Left hindlimb (tissue), 1 donor: Measurements from ENCODE around the gene FRMD5.

Experiments used
- DNase-seq: peaks from one replicate; pipeline ENCODE4 v3.0.0-alpha.2; 2018

The FRMD5 gene

DNA sequence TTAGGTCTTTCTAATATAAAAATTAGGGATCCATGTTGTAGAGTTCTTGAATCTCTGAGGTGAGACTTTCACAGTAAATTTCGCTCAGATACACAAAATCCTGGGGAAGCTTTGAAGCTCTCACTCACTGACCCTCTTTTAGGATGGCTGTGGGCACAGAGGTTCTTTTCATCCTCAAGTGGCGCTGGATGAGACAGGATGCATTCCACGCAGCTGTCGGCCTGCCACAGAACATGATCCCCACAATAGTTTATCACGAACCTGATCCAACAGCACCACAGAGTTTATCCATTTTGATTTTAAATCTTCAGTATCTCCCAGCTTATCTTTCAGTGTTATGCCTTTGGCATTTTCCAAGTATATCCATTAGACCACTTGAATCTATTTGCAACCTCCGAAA is 276.4 kb downstream of the FRMD5 start:
- DNase-seq: no peak

DNA sequence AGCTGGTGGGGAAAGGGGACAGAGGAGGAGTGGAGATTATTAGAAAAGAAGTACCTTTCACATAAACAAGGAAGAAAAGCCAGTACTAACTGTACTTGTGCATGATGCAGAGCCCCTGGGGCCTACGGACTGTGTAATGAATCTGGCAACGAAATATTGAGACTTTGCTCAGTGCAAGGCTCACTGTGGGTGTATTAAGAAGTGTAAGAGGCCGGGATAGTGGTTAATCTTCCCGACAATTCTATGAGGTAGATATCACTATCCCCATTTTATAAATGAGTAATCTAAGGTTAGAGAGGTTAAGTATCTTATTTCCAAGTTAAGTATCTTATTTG is 278.8 kb downstream of the FRMD5 start:
- no peak for DNase-seq

DNA sequence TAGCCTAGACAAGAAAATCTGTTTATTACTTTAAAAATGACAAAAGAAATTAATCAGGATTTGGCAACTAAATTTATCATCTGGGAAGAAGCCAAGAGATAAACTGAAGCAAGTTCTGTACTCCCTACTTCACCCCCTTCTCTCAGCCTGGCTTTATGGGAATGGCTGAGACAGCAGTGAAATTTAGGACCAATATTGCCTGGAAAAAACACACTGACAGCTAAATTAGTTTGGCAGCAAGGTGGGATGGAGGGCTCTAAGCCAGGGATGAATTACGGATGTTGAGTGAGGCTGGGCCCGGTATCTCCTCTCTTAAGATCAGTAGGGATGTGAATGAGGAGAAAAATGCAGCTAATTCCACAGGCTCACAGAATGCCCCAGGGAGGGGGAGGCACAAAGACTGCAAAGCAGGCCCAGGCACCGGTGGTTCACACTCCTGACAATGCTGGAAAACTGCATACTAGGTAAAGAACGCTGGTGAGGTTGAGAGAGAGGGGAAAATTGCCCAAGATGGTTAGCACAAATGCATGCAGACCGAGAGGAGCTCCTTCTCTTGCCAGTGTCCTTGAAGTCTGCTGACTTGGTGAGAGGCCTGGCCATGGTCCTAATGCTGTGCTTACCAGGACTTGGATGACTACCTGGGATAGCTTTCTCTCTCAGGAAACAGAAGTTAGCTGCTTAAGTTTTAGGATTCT is 279.3 kb downstream of the FRMD5 start:
- DNase-seq: no peak

DNA sequence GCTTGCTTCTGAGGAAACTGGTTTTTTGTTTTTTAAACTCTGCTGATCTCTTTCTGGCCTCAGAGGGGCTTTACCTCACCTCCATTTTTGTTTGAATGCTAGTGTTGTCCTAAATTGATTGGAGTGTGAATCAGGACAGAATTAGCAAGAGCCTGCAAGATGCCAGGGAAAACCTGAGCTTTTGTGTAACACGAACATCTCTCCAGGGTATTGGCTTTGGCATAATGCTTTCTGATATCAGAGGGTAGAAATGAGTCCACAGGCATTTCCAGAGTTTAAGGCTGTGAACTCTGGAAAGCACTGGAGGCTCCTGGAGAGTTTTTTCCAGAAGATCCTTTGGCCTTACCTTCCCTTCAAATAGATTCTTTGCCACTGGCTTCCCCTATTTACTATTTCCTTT is 281.1 kb downstream of the FRMD5 start:
- no peak for DNase-seq

DNA sequence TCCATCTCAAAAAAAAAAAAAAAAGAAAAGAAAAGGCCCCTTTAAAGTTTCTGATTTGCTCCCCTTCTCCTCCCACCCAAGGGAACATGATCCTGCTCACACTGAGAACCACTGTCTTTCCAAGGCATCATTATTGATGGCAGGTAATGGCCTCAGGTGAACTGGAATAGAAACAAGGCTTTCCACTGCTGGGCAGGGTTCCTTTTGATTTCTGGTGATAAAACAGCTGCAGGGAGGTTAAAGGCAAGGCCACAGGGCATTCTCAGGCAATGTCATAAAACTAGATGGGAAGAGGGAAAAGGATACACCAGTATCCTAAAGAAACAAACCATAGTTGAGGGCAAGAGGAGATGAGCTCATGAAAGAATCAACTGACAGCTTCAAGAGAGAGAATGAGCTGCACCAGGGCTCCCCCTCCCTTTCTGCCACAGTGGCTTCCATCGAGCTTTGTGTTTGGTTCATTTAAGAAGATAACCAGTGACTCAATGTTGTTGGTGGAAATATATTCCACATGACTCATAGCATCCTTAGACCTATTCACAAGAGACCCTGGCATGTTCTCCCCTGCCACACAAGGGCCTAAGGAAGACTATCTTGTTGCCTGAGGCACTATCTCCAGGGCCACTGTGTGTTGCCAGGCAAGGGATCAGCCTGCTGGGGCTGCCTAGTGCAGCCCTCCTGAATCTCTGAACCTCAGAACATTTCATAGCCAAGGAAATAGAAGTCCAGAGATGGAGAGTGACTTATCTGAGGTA is 281.9 kb downstream of the FRMD5 start:
- DNase-seq: no peak

DNA sequence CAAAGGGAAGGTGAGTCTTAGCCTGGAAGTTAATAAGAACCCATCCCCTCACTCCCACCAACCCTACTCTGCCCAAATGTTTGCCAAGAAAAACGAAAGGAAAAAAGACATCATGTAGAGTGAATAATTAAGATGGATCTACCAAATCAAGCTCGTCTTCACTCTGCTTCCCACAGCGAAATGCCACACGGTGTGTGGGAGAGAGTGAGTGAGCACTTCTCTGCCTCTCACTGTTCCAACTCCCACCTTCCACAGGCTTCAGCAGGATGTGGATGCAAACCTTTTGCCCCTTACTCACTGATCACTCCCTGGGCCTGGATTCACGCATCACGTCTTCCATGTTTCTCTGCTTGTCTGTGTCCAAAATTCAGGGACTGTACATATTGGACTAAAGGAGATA is 282.9 kb downstream of the FRMD5 start:
- no peak for DNase-seq

DNA sequence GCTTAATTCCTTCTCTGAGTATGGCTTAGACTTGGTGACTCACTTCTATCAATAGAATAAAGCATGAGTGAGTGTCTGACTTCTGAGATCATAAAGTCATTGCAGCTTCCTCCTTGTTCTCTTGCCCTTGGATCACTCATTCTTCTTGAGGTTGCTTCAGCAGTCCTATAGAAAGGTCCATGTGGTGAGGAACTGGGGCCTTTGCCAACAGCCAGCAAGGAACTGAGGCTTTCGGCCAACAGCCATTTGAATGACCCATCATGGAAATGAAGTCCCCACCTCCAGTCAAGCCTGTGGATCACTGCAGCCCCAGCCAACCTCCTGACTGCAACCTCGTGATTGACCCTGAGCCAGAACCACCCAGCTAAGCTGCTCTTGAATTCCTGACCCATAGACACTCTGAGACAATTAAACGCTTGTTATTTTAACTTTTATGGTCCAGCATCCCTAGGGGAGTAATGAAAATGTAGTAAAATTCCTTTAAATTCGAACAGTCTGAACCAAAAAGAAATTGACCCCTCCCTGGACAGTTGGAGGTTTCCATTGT is 283.8 kb downstream of the FRMD5 start:
- DNase-seq: peak; percentile 60

DNA sequence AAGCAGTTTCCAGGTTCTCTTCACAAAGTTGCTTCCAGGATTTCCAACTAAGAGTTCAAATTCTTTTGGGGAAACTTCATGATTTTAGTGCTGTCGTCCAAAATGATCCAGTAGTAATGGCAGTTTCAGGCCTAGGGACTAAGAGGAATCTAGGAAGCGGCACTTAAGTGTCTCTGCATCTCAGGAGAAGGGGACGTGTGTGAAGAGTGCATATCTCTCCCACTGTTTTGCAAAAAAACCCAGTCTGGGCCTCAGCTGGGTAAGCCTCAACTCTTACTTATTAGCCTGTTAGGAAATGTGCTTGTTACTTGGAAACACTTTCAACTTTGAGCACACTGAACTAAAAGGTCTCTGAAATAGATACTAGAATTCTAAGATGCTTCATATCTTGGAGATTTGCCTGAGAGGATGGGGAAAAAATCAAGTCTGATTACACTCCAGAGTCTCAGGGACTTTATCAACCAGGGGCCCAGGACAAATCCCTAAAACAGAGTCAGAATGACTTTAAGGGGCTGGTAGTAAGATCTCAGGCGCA is 286.5 kb downstream of the FRMD5 start:
- no peak for DNase-seq

DNA sequence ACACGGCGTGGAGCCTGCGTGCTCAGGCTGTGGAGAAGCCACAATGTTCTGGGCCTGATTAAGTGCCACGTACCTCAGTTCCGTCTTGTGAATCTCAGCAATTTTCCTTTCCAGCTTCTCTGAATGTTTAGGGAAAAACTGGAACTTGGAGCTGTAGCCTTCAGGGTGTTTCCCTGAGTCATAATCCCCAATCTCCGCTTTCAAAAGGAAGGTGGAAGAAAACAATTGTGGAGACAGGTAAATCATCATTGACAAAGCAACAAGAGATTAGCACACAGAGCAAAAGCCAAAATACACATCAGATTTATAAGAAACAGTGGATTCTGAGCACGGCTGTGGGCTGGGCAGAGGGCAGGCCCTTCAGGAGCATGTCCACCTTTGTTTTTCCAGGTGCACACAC is 289.3 kb downstream of the FRMD5 start:
- no peak for DNase-seq

DNA sequence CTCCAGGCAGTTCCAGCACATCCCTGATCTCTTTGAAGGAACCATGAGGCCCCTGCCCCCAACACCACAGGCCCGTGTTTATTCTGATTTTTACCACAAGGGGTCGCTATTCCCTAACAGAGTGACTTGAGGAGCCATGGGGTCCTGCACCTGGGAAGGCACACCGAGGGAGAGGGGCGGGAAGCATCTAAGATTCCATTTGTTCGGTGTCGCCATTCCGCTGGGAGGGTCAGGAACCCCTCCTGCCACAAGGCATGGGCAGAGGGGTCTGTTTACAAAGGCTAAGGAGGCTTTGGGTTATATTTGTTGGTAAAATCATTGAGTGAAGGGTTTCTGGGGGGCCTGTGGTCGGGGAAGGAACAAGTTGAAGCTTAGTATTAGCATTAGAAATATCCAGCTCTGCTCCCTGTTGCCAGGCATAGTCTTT is 291.2 kb downstream of the FRMD5 start:
- DNase-seq: peak; percentile 56

DNA sequence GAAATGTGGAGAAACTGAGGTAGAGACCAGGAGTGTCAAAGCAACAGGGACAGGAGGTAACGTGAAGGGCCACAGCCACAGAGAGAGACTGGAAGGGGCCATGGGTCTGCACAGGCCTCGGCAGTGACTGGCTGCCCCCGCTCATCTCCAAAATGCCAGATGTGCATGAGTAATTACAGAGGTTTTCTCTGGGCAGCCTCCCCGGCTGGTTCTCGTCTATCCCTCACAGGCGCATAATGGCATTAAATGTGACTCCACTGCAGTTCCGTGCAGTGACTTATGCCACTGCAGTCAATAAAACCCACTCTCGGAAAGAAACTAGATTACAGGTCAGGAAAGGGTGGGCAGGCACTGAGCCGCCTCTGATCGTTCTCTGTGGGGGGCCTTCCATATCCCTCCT is 293.6 kb downstream of the FRMD5 start:
- no peak for DNase-seq

DNA sequence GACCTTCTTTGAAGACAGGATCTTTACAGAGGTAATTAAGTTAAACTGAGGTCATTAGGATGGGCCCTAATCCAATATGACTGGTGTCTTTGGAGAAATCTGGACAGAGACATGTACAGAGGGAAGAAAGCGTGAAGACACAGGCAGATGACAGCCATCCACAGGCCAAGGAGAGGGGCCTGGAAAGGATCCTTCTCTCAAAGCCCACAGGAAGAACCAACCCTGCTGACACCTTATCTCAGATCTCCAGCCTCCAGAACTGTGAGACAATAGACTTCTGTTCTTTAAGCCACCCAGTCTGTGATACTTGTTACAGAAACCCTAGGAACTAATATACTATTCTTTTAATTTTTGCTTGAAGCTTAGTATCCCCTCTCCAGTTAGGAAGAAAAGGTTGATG is 294.1 kb downstream of the FRMD5 start:
- no peak for DNase-seq

DNA sequence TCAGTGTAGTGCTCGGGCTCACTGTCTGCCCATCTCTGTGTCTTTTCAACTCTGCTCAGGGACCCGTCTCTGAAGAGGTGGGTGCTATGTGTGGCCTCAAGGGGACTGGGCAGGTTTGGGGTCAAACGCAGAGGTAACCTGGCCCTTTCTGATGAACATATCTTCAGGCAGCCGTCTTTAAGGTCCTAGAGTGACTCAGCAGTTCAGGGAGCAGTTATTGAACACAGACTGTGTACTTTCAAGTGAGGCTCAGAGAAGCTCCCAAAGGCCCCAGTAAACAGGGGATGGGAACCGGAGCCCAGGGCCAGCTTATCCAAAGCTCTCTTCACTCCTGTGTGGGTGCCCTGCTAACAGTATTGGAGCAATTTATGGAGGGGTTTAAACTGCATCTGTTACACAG is 295.1 kb downstream of the FRMD5 start:
- no peak for DNase-seq

DNA sequence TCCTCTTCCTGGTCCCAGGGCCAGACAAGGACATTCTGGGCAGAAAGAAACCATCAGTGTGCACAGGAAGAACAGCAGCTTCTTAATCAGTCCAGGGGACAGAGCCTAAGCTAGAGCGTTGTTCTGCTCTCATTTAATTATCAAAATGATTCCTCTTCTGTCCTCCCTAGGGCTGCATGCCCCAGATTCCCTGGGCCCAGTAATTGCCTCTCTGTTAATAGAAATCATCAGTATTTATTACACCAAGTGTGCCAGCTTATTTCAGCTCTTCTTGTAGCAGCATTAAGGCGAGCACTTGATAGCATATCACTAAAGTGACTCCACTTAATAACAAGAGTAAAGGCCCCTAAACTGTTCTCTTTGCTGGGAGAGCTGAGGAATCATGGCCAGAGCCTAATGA is 296.2 kb downstream of the FRMD5 start:
- DNase-seq: no peak

DNA sequence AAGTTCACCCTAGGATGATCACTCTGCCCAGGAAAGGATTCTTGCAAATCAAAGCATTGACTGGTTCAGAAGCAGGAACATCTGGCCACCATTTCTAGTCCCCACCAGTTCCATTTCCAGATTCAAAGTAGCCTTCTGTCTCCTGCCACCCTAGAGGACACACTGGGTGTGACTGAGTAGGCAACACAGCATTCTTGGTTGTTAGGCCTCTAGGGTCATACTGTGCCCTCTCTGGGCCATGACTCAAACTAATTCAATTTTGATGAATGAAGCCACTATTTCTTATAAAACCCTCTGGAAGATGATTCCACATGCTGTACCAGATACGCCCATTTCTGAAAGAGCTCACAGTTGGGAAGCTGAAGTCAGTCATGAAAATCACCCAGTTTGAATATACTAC is 298.5 kb downstream of the FRMD5 start:
- no peak for DNase-seq

DNA sequence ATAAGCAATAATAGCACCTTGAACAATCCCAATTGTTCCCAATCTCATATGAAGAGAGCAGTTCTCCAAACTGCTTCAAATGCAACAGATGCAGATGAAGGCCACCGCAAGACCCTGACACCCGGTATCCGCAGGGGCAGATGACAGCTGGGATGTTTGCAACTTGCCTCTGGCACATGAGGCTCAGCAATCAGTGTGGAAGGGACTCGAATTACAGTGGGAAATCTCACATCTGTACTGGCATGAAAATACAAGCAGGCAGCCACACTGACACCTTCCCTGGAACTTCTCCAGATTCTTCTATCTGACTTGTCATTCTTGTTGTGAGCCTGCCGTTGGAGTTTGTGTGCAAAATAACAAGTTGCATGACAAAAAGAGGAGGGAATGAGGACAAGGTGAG is 299.5 kb downstream of the FRMD5 start:
- DNase-seq: no peak

DNA sequence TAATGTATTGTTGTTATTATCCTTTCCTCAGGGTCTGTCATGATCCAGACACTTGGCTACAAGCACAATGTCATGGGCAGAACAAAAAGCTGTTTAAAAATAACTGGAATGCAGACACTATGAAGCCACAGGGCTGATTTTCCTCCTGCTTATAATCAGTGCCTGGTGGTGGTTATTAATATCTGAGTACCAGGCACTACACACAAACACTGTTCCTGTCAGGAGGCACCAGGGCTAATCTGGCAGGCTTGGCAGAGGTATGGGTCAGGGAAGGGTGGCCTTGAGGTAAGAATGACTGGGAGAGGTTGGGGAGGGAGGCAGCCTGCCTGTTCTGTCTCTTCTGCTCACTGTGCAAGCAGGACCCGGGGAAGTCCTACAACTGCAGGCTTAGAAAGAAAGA is 301.1 kb downstream of the FRMD5 start:
- DNase-seq: no peak

DNA sequence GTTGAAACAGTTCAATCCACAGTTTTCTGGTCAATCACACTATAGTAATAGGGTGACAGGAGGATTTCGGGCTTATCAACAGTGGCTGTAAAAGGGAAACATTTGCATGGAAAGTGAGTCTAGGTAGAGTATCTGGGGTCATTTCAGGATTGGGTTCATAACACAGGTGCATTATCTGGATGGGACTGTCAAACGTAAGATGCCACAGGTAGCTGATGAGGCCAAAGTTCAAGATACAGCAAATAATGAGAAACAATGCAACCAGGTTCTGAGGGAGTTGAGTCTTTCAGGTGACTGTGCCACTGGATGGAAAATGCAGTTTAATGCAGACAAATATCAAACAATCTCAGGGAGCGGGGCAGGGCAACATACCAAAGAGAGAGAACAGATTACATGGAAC is 306.0 kb downstream of the FRMD5 start:
- DNase-seq: no peak

DNA sequence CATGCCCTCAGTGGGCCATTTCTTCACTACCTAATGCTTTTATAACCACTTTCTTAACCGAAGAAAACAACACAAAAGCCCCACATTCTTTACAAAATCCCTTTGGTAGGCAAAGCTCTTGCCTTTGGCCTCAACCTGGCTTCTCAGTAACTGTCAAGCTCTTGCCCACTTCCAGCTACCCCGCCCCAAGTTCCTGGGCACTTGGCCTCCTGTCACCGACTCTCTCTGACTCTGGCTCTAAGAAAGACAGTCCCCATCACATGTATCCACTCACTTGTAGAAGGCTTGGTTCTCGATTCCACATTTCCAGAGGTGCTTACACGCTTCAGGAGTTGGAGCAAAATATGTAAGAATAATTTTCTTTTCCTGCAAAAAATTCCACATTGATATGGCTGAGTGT is 307.2 kb downstream of the FRMD5 start:
- DNase-seq: no peak

DNA sequence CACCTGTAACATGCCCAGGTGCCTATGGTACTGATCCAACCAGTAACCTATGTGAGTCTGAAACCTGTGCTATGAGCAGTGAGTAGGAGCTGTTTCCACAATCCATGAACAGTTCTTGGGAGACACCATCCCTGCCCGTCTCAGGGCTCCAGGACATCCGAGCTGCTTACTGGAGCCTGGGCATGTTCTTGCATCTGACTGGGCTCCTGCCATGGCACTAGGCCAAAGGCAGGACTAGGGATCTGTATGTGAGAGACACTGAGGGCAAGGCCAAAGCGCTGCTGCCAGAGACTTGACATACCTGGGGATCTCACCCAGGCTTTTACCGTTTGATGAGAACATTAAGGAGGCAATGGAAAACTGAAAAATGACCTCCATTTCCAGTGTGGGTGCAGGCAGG is 308.5 kb downstream of the FRMD5 start:
- no peak for DNase-seq

DNA sequence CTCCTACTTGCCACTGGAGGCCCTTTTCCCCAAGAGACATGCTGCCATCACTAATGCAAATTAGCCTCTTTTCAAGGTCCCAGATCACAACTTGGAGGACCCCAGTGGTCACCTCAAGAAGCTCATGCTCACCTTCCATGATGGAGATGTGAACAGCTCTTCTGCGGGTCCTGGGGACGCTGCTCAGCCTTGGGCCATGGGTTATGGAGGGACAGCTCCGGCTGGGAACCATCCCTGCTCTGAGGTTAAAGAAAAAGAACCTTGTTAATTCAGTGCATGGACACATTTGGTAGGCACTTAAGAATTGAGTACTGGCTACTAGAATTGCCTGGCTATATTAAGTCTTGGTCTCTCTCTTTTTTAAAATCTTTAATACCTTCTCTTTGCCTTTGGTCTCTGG is 311.5 kb downstream of the FRMD5 start:
- no peak for DNase-seq

DNA sequence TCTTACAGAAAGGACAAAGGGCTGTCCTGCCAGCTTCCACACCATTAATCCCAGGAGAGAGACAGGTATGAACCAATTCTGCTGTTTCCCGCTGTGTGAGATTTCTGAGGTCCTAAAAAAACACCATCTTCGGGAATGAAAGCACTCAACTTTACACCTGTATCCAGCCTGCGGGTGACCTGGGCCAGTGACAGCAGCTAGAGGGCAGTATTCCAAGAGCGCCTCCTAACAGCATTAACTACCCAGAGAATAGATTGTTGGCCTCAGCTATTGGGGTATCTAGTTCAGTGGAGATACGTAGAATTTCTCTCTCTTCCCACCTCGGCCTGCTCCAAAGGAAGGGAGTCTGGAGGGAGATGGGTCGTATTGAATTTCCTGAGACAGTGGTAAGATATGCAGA is 313.1 kb downstream of the FRMD5 start:
- no peak for DNase-seq

DNA sequence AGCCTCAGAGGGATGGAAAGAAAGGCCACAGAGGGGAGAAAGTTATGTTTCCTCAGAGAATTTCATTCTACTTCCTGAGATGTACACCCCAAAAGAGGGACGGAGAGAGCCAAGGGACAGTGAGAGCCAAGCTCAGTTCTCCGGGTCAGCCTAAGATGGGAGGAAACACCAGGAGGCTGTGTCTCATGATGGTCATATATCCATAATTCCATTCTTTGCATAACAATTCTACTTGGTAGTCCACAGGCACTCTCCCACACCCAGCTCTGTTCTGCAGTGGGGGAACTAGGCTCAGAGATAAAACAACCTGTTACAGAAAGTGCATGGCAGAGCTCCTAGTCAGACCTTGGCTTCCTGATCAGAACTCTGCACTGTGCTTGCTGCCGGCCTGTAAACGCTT is 313.8 kb downstream of the FRMD5 start:
- no peak for DNase-seq

DNA sequence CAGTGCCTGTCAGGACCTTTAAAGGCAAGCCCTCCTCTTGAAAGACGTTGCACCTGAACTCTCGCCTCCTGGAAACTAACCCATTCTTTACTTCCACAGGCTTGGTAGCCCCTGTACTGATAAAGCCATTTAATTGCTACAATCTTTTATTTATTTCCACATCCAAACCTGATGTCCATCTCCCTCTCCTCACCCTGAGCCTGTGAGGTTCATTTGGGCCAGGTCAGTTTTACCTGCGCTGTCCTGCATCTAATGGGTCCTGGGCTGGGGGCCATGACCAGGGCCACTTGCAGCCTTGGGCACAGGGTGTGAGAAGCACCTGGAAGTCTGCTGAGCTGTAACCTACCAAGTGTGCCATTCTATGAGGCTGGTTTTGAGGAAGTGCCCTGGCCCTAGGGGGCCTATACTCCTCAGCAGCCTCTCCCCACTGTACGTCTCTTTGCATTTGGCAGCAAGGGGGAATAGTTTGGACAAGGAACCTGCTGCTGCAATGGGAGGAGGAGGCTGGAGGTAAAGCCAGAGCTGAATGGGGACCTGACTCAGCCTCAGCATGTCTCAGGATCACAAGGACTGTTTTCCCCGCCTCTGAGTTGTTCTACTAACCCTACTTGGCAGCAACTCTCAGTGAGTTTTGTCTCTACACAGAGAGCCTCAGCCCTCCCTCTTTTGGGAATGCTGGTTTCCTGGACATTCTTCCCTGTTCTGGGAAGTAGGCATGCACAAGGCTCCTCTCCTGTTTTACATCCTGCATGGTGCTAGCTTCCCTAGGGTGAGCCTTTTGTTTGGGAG is 314.5 kb downstream of the FRMD5 start:
- no peak for DNase-seq
